ENCODE results near the gene MAPKBP1. TPM values are rescaled to one million over a fixed set of nuclear protein-coding genes. Genes with fewer than 3 reads are reported as not detected.

MAPKBP1 gene
- total and polyA plus RNA-seq, 2 of the 4 experiments (the other 2 are of a cell fraction), result 12.5 to 15.3 TPM

GRCh38 chr15:41794081-41794480, 19.8 kb downstream of the MAPKBP1 start:
- no peak overlapping the region for H3K4me2 ChIP-seq (ENCODE audit: low read depth, low read length)
- dilution Hi-C loops (cut with HindIII; ENCODE audit: low sequenced_read_pairs, unreplicated experiment), result no loop called here

More at GRCh38 chr15:41794081-41794480, 19.8 kb downstream of the MAPKBP1 start:
- Histone ChIP-seq H3K9me3 (ENCODE audit: control insufficient read depth, insufficient read depth, low read length) (no peaks in the 10 kb centered on the region), H3K27me3 (ENCODE audit: control insufficient read depth, insufficient read depth, low read length) (no peaks in the 10 kb centered on the region), H4K5ac (ENCODE audit: low read depth, low read length) (no peak overlapping the region), H3K36me3 (ENCODE audit: control insufficient read depth, insufficient read depth, low read length) (no peaks in the 10 kb centered on the region), H4K8ac (ENCODE audit: low read depth in 2 of 2, low read length in 2 of 2) (no peak overlapping the region), H3K4ac (ENCODE audit: low read depth, low read length) (no peak overlapping the region), H3K23ac (ENCODE audit: low read depth, low read length) (no peak overlapping the region), H2AK5ac (ENCODE audit: low read depth, low read length) (no peak overlapping the region), H3K18ac (ENCODE audit: low read depth, low read length) (no peak overlapping the region), H3K4me3 (ENCODE audit: insufficient read depth, low read depth, low read length) (no peak overlapping the region), H2BK5ac (ENCODE audit: low read depth, low read length, poor library complexity, severe bottlenecking) (no peak overlapping the region), H2AFZ (replicated peaks; ENCODE audit: low read length, poor library complexity) (no peak overlapping the region), H2BK20ac (ENCODE audit: low read depth, low read length) (no peak overlapping the region), H4K20me1 (ENCODE audit: insufficient read depth, low read length) (0 out of 2 replicates have a peak, but pooled peaks cover 3% of the 10 kb centered on the region), H3K79me1 (ENCODE audit: low read depth in 1 of 2, low read length in 2 of 2) (peaks cover 48 to 87% of the 10 kb centered on the region in 2 experiments), H3K9me1 (ENCODE audit: insufficient read depth, low read length) (peaks cover 47% of the 10 kb centered on the region), H3K27ac (ENCODE audit: insufficient read depth, low read length) (no peak overlapping the region), H3K4me1 (ENCODE audit: control insufficient read depth, insufficient read depth, low read length) (peaks cover 27% of the 10 kb centered on the region), H2AK9ac (replicated peaks; ENCODE audit: low read depth, low read length, poor library complexity) (no peak overlapping the region), H2BK15ac (ENCODE audit: low read depth, low read length) (no peak overlapping the region), H3K14ac (replicated peaks; ENCODE audit: low read depth, low read length) (no peak overlapping the region), H3K56ac (ENCODE audit: extremely low read depth, insufficient read depth, low read length) (no peak overlapping the region), H3K9ac (ENCODE audit: low read depth, low read length) (no peak overlapping the region), H2BK120ac (ENCODE audit: low read depth, low read length) (no peak overlapping the region), H4K91ac (ENCODE audit: insufficient read depth, low read depth, low read length) (no peak overlapping the region)
- CTCF ChIA-PET, result interaction anchor here (0.5 to 0.6 kb wide), 2 partner anchors 15 to 641 kb away, joined by 4 to 6 read pairs; no protein-coding TSS in a partner anchor
- intact Hi-C loops (cut with micrococcal nuclease) (no loop called here), in situ Hi-C loops (cut with MboI; ENCODE audit: low sequenced_read_pairs) (no loop called here)
- WGBS, 2 experiments (ENCODE audit: extremely low coverage in 2 of 2, insufficient read length in 1 of 2), result no CpG with 5 or more reads among the region's 4 CpGs
- POLR2A ChIA-PET (ENCODE audit: unreplicated experiment), result no interaction called here
- ATAC-seq (ENCODE audit: low read depth) (no peak; the same call in 1 of the 2 replicates), DNase-seq (peak; percentile 52)
- BruUV-seq (replicated peaks), result no TSS peak
- TF ChIP-seq BHLHE40 (IDR thresholded peaks at IDR 0.05; ENCODE audit: low read depth, low read length) (no peak), MAFK (IDR thresholded peaks at IDR 0.05; ENCODE audit: low read depth, low read length) (no peak), FOS (IDR thresholded peaks at IDR 0.05; ENCODE audit: low read depth, low read length) (no peak), MAZ (IDR thresholded peaks at IDR 0.05; ENCODE audit: borderline replicate concordance, low read depth, low read length) (no peak), CEBPB (IDR thresholded peaks at IDR 0.05; ENCODE audit: low read depth, low read length) (no peak), RFX5 (IDR thresholded peaks at IDR 0.05; ENCODE audit: low read depth, low read length) (no peak), RAD21 (IDR thresholded peaks at IDR 0.05; ENCODE audit: low read length) (no peak), POLR2A (IDR thresholded peaks at IDR 0.05; ENCODE audit: low read depth, low read length) (no peak), MXI1 (IDR thresholded peaks at IDR 0.05; ENCODE audit: borderline replicate concordance, low read depth, low read length) (no peak), CHD1 (IDR thresholded peaks at IDR 0.05; ENCODE audit: low read depth, low read length) (no peak), NFE2L2 (IDR thresholded peaks at IDR 0.05; ENCODE audit: low read depth, low read length) (no peak), SMC3 (IDR thresholded peaks at IDR 0.05; ENCODE audit: low read depth, low read length) (no peak), RCOR1 (IDR thresholded peaks at IDR 0.05; ENCODE audit: insufficient replicate concordance, low read length) (no peak)
